HEK293 (cell line): Measurements from ENCODE around the gene LSM11.

Experiments used
- AEBP2 ChIP-seq: fragments of 450-650 bp; formaldehyde crosslinking; IDR thresholded peaks from 2 replicates; pipeline ENCODE4 v1.5.1; 2016; ENCODE audit warnings: missing biosample characterization, missing genetic modification characterization, borderline replicate concordance
- ATF2 ChIP-seq: fragments of 450-650 bp; formaldehyde crosslinking; IDR thresholded peaks from 2 replicates; pipeline ENCODE4 v1.5.1; 2016; ENCODE audit warnings: missing biosample characterization, missing genetic modification characterization, low read depth
- CTCF ChIP-seq: fragments of 450-650 bp; formaldehyde crosslinking; IDR thresholded peaks from 2 replicates; pipeline ENCODE4 v1.5.1; 2016; ENCODE audit warnings: missing biosample characterization, missing genetic modification characterization
- REST ChIP-seq: fragments of 450-650 bp; formaldehyde crosslinking; IDR thresholded peaks from 2 replicates; pipeline ENCODE4 v1.5.1; 2016; ENCODE audit warnings: missing biosample characterization, missing genetic modification characterization
- TCF7L2 ChIP-seq: IDR thresholded peaks from 2 replicates; pipeline ENCODE4 v1.6.1; 2011; ENCODE audit warnings: low read depth, mild to moderate bottlenecking, inconsistent platforms, low read length, moderate library complexity, borderline replicate concordance
- ZBTB44 ChIP-seq: fragments of 450-650 bp; IDR thresholded peaks from 2 replicates; pipeline ENCODE4 v1.5.1; 2018; ENCODE audit warnings: missing biosample characterization, mild to moderate bottlenecking, missing genetic modification characterization
- ZEB2 ChIP-seq: fragments of 450-650 bp; formaldehyde crosslinking; IDR thresholded peaks from 2 replicates; pipeline ENCODE4 v1.5.1; 2016; ENCODE audit warnings: missing biosample characterization, missing genetic modification characterization
- ZFP3 ChIP-seq: fragments of 450-650 bp; formaldehyde crosslinking; IDR thresholded peaks from 2 replicates; pipeline ENCODE4 v1.5.1; 2016; ENCODE audit warnings: low read depth, missing biosample characterization, missing genetic modification characterization
- ZNF157 ChIP-seq: fragments of 450-650 bp; formaldehyde crosslinking; IDR thresholded peaks from 2 replicates; pipeline ENCODE4 v1.5.1; 2016; ENCODE audit warnings: missing biosample characterization, missing genetic modification characterization
- ZNF274 ChIP-seq, 2 experiments: fragments of 200-500 bp in 1 of 2; fragments of 450-650 bp in 1 of 2; sonication (Bioruptor generic) in 1 of 2; formaldehyde crosslinking in 1 of 2; IDR thresholded peaks; 2 replicates each; pipeline versions ENCODE4 v1.5.1 to v1.6.1; 2014 to 2016; ENCODE audit warnings: borderline replicate concordance in 1 of 2, inconsistent platforms in 1 of 2, low read length in 1 of 2, missing biosample characterization in 1 of 2, missing genetic modification characterization in 1 of 2
- ZNF391 ChIP-seq: fragments of 450-650 bp; formaldehyde crosslinking; IDR thresholded peaks from 2 replicates; pipeline ENCODE4 v1.5.1; 2016; ENCODE audit warnings: low read depth, missing biosample characterization, missing genetic modification characterization, borderline replicate concordance
- ZNF398 ChIP-seq: fragments of 450-650 bp; formaldehyde crosslinking; IDR thresholded peaks from 2 replicates; pipeline ENCODE4 v1.5.1; 2017; ENCODE audit warnings: missing biosample characterization, missing genetic modification characterization
- ZNF704 ChIP-seq: fragments of 450-650 bp; formaldehyde crosslinking; IDR thresholded peaks from 2 replicates; pipeline ENCODE4 v1.5.1; 2016; ENCODE audit warnings: missing biosample characterization, missing genetic modification characterization
- ZNF792 ChIP-seq: fragments of 450-650 bp; formaldehyde crosslinking; IDR thresholded peaks from 2 replicates; pipeline ENCODE4 v1.5.1; 2016; ENCODE audit warnings: missing biosample characterization, missing genetic modification characterization

GRCh38 chr5:157800137-157800536, 56.6 kb downstream of the LSM11 start:
- no peak for TF ChIP-seq CTCF (tag by site-specific recombination)
- TF ChIP-seq TCF7L2 = no peak
- no peak for TF ChIP-seq ZNF704 (tag by site-specific recombination)
- no peak for TF ChIP-seq ZEB2
- TF ChIP-seq ZFP3 (tag by site-specific recombination) = no peak
- no peak for TF ChIP-seq ZNF391 (tag by site-specific recombination)
- TF ChIP-seq AEBP2 = no peak
- no peak for TF ChIP-seq ZBTB44
- no peak for TF ChIP-seq ZNF792 (tag by site-specific recombination)
- TF ChIP-seq ATF2 (tag by site-specific recombination) = no peak
- no peak for TF ChIP-seq ZNF398
- no peak for TF ChIP-seq ZNF274 (IDR thresholded peaks at IDR 0.05; ENCODE audit: low read length)
- no peak for TF ChIP-seq ZNF274 (tag by site-specific recombination; IDR thresholded peaks at IDR 0.05; ENCODE audit: borderline replicate concordance)
- TF ChIP-seq REST (tag by site-specific recombination) = no peak
- TF ChIP-seq ZNF157 (tag by site-specific recombination) = no peak
